GM10847 (cell line): ENCODE measurements around the gene BCORL1.

Experiments used
- POLR2A ChIP-seq: IDR thresholded peaks from 2 replicates; pipeline ENCODE4 v1.6.1; 2011; ENCODE audit not compliant: insufficient read length; ENCODE audit errors: extremely low read depth

Gene BCORL1

DNA sequence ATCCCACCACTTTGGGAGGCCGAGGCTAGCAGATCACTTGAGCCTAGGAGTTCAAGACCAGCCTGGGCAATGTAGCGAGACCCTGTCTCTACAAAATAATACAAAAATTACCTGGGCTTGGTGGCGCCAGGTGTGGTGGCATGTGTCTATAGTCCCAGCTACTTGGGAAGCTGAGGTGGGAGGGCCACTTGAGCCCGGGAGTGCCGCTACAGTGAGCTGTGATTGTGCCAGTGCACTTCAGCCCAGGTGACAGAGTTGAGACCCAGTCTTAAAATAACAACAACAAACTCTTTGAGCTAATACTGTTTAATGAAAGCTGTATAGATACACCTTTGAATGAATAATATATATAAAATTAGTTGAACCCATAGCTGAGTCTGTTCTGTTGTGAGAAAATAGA lies 9.7 kb downstream of the BCORL1 start:
- no peak for TF ChIP-seq POLR2A

DNA sequence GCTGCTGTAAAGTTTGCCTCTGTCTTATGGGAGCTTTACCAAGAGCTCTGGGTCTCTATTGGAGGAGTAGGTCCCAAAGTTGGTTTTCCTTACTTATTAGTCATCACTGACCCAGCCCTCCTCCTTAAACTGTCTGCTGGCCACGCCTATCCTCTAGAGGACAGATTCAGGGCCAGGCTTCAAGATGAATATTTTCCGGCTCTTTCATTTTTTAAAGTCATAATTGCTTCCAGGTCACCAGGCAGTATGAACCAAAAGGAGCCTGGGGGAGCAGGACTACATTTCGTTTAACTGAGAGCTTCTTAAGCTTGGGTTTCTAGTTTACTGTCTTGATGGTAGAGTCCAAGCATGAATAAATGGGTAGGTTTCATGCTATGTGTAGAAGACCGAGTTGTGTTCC lies 13.7 kb downstream of the BCORL1 start:
- TF ChIP-seq POLR2A, result no peak

DNA sequence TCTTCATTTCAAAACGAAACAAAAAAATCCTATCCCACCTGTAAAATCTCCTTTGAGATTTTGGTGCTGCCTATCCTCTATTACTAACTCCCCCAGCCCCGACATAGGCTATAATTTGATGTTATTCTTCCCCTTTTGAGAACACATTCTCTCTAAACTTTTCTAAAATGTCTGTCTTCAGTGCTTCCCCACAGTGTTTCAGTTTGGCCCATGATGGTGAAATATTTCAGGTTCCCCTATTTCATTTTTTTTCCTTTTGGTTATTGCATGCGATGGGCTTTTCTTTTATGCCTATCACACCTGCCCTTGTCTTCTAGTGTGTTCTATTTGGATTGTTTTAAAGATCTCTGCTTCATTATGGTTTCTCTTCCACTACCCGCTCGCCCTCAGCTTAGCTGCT lies 14.7 kb downstream of the BCORL1 start:
- no peak for TF ChIP-seq POLR2A

DNA sequence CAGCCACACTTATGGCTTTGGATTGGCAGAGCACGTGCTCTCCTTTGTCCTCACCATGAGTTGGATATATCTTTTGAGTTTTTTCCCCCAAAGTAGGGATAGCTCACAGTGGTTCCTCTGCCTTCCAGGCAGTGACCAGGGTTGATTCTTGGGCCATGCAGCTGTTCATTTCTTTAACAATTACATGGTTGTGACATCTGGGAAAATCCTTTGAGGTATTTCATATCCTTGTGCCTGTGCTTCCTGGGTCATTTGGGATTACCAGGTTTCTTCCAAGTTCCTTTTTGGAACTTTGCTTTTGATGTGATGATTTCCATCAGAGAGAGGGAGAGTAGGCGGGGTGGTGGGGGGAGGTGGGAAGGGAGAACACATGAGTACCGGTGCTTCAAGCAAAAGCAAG lies 15.6 kb downstream of the BCORL1 start:
- TF ChIP-seq POLR2A, result no peak

DNA sequence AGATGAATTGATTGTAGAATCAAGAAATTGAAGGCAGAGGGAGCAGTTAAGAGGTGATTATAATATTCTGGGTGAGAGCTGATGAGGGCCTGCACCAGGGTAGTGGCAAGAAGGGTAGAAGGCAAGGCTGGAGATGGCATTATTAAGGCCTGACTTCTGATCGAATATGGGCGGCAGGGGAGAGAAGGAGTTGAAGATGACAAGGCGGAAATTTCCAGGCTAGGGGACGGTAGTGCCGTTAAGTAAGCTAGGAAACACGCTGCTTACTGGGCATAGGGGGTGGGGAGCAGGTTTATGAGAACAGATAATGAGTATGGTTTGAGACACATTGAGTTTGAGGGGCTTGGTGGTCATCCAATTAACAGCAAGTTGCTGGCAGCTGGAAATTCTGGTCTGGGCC lies 19.5 kb downstream of the BCORL1 start:
- no peak for TF ChIP-seq POLR2A

DNA sequence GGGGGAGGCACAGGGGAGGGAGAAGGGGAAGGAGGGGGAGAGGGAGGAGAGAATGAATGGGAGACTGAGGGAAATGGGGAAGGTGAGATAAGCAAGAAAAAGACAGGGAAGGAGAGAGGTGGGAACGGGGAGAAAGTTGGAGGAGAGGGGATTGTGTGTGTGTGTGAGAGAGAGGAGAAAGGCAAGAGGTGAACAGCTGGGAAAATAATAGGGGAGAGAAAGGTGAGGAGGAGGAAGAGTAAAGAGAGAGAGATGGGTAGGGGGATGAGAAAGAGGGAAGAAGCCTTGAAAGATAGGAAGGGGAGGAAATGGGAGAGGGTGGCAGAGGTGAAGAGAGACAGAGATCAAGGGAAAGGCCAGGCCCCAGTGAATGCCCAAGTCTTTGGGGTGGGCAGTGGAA lies 20.1 kb downstream of the BCORL1 start:
- TF ChIP-seq POLR2A, result no peak

DNA sequence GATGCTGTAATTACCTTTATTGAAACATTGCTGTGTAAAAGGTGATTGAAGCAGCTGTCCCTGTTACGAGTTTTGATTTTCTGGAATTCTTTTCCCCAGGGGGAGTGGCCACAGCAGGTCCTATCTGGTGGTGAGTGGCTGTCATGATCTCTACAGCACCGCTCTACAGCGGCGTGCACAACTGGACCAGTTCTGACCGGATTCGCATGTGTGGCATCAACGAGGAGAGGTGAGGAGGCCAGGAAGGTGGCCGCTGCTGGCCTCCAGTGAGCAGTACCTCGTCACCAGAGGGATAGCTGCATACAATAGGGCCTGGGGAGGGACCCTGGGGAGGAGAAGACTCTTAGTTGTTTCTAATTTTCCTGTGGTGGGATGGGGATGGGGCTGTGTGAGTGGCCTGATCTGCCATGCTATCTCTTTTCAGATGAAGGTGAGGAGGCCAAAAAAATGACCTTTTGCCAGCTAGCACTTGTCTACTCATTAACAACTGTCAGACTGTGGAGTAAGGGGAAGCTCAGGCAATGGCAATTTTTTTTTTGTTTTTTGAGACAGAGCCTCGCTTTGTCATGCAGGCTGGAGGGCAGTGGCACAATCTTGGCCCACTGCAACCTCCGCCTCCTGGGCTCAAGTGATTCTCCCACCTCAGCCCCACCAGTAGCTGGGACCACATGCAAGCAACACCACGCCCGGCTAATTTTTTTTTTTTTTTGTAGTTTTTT lies 22.8 kb downstream of the BCORL1 start:
- no peak for TF ChIP-seq POLR2A

DNA sequence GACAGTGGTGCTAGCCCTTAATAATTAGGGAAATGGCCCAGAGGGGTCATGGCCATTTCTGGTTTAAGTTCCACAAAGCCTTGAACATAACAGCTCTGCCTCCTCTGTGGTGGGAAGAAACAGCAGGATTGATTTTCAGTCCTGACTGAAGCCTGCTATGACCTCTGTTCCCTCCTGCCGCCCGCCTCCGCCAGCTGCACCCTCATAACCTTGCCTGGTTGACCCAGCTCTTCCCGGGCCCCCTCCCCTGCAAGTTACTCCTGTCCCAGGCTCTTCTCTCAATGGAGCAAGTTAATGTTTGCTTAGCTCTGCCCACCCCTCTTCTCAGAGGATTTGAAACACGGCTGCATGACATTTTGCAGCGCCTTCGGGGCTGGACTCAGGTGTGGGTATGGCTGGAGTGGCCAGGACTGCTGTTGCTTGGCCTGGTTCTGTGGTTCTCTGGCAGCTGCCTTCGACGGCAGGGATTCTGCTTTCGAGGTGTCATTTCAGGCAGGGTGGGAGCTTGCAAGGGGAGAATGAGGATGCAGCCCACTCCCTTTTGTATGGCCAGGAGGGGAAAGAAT lies 27.3 kb downstream of the BCORL1 start:
- no peak for TF ChIP-seq POLR2A

DNA sequence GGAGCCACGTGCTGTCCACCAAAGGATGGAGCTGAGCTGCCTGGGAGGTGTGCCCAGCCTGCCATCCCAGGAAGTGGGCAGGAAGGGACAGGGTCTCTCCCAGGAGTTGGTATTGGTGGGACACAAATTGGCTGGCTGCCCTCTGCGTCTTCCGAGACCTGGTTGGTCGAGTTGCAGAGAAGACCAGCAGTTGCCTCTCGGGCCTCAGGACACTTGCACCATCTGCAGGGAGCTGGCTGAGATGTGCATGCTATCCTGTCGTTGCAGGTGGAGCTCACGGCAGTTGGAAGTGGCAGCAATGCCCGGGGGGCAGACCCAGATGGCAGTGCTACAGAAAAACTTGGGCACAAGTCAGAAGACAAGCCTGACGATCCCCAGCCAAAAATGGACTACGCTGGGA lies 30.2 kb downstream of the BCORL1 start:
- TF ChIP-seq POLR2A, result no peak

DNA sequence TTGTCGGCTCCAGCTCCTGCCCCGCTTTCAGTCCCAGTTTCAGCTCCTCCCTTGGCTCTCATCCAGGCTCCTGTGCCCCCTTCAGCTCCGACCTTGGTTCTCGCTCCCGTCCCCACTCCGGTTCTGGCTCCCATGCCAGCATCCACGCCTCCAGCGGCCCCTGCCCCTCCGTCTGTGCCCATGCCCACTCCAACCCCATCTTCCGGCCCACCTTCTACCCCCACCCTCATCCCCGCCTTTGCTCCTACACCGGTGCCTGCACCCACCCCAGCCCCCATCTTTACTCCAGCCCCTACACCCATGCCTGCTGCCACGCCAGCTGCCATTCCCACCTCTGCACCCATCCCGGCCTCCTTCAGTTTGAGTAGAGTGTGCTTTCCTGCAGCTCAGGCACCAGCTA lies 31.2 kb downstream of the BCORL1 start:
- TF ChIP-seq POLR2A, result no peak

DNA sequence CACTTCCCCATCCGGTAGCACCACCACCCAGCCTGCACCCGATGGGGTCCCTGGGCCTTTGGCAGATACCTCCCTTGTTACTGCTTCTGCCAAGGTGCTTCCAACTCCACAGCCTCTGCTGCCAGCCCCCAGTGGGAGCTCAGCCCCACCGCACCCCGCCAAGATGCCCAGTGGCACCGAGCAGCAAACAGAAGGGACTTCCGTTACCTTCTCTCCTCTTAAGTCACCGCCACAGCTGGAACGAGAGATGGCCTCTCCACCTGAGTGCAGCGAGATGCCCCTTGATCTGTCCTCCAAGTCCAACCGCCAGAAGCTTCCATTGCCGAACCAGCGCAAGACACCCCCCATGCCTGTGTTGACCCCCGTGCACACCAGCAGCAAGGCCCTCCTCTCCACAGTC lies 31.9 kb downstream of the BCORL1 start:
- TF ChIP-seq POLR2A, result no peak

DNA sequence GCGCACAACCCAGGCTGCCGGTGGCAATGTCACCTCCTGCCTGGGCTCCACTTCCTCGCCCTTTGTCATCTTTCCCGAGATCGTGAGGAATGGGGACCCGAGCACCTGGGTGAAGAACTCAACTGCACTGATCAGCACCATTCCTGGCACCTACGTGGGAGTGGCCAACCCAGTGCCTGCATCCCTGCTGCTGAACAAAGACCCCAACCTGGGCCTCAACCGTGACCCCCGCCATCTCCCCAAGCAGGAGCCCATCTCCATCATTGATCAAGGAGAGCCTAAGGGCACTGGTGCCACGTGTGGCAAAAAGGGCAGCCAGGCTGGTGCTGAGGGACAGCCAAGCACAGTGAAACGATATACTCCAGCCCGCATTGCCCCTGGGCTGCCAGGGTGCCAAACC lies 32.3 kb downstream of the BCORL1 start:
- no peak for TF ChIP-seq POLR2A

DNA sequence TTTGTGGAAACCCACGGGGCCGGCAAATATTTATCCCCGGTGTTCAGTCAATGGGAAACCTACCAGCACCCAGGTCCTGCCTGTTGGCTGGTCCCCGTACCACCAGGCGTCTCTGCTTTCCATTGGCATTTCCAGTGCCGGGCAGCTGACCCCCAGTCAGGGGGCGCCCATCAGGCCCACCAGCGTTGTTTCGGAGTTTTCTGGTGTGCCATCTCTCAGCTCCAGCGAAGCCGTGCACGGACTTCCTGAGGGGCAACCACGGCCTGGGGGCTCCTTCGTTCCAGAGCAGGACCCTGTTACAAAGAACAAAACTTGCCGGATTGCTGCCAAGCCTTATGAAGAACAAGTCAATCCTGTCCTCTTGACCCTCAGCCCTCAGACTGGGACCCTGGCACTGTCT lies 32.7 kb downstream of the BCORL1 start:
- TF ChIP-seq POLR2A, result no peak

DNA sequence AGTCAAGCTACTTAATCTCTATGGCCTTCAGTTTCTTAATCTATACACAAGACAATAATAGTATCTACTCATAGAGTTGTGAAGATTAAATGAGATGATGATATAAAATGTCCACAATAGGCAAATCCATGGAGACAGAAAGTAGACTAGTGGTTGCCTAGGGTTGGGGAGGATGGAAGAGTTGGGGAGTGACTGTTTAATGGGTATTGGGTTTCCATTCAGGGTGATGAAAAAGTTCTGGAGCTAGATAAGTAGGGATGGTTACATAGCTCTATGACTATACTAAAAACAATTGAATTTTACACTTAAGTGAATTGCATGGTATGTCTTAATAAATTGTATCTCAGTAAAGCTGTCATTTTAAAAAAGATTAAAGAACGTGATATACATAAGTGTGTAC lies 35.7 kb downstream of the BCORL1 start:
- no peak for TF ChIP-seq POLR2A

DNA sequence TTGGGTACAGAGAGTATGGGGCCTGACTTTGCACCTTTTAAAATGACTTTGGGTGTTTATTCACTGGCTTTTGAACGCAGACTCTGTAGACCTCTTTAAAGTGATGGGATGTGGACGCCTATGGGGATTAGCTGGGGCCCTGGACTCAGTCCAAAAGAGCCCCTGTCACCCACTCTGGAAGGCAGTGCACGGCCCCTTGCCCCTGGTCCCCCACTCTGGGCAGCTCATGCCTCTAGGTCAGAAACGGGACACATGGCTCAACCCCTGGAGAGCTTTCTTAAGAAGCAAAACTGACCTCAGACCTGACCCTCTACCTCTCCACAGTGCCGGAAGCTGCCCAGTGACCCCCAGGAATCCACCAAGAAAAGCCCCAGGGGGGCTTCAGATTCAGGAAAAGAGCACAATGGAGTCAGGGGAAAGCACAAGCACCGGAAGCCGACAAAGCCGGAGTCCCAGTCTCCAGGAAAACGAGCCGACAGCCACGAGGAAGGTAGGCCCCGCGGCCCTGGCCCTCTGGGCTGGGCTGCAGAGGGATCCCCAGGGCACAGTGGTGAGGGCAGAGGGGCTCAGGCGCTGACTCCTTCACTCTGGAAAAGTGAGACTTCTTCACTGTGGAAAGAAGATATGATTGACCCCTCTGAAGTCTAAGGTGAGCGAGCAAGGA lies 38.4 kb downstream of the BCORL1 start:
- no peak for TF ChIP-seq POLR2A

DNA sequence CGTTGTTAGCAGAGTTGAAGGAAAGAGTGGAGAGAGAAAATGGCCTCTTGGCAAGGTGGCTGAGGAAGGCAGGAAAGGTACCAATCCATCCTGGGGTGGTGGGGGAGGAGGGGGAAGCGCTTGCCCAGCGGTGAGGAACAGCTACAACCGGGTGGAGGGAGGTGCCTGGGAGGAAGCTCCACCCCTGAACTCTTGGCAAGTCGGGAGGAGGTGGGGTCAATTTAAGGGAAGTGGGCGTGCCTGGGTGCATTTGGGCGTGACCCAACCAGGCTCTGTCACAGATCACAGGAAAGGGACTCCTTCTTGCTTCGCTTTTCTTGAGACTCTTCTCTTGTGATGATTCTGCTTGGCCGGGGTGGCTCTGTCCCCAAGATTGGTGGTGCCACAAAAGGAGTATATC lies 41.7 kb downstream of the BCORL1 start:
- no peak for TF ChIP-seq POLR2A

DNA sequence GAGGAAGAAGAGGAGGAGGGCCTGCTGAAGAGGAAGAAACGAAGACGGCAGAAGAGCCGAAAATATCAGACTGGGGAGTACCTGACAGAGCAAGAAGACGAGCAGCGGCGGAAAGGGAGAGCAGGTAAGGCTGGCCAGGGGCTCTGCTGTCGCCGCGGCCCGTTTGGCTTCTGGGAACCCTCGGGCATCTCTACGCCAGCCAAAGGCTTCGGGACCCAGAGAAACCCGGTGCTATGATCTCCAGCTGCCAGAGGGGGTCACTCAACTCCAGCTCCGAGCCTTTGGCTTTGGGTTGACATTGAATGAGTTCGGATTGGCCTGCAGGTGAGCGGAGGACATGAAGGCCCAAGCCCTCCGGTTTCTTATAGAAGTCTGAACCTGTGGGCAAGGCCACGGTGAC lies 42.8 kb downstream of the BCORL1 start:
- no peak for TF ChIP-seq POLR2A

DNA sequence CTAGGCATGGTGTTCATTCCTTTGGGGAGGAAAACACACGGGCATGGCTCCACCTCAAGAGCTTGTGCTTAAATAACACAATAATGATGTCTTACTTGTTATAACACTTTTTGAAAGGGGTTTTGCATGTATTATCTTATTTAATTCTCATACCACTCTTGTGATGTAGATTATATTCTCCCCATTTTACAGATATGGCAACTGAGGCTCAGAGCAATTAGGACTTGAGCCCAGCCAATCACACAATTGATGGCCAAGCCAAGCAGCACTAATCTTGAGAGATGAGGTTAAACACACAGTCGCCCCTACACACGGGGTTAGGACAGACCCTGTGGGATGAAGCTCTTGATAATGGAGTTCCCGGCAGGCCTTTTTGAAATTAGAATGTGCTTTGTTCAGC lies 45.1 kb downstream of the BCORL1 start:
- TF ChIP-seq POLR2A, result no peak

DNA sequence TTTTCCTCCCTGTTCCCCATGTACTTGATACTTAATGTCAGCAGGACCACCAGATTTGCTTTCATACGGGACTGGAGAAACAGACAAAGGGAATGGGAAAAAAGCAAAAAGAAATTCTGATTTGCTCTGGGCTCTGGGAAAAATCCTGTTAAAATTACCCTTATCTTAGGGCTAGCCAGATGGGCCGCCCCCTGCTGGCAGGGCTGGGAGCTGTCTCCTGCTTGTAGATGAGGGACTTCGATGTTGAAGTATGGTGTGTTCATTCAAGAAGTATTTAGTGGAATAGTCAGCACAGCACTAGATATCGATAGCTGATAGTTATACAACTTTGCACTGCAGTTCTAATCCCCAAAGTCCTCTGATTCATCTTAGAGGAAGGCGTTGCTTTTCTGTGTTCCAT lies 45.8 kb downstream of the BCORL1 start:
- TF ChIP-seq POLR2A, result no peak
